Body of pancreas (tissue), 4 donors: ENCODE data around the gene MTA3.
A peak's percentile ranks its signal among the peaks of the same experiment; 100 is the strongest.

Source experiments
- CTCF ChIP-seq, 7 experiments: fragments of 450-650 bp in 4 of 7; fragments of 200-600 bp in 3 of 7; sonication (generic) in 3 of 7; IDR thresholded peaks; one replicate each; pipeline ENCODE4 v1.5.1; 2016 to 2019; ENCODE audit warnings: antibody characterized with exemption in 7 of 7
- POLR2A ChIP-seq, 3 donors: fragments of 450-650 bp; IDR thresholded peaks; one replicate each; pipeline ENCODE4 v1.6.1; 2016; ENCODE audit warnings: antibody characterized with exemption in 3 of 3, mild to moderate bottlenecking in 2 of 3

- TF ChIP-seq POLR2A (IDR thresholded peaks at IDR 0.05) (peak in 1 of 3 donors; percentile 11), CTCF (IDR thresholded peaks at IDR 0.05) (no peak)
Observed at GRCh38 chr2:42755191-42755880, 186.9 kb downstream of the MTA3 start.
